Kidney (tissue), 14 donors: ENCODE results near the gene INTS1. TPM values are rescaled to one million over a fixed set of nuclear protein-coding genes. Genes with fewer than 3 reads are reported as not detected.

ENCODE experiments used
- DNase-seq, 5 donors: peaks; one replicate each; pipeline ENCODE4 v3.0.0-alpha.2; 2013 to 2020
- FAIRE-seq: peaks from 2 replicates; lab custom pipeline; 2012; peaks lifted over from hg19 to GRCh38; lab: Jason Lieb, UNC
- H3K27ac ChIP-seq, 2 donors: one replicate each; pipeline ENCODE4 v1.7.0; 2013; ENCODE audit warnings: low read depth in 2 of 2, low read length in 2 of 2, inconsistent platforms in 1 of 2
- H3K27me3 ChIP-seq: one replicate; pipeline ENCODE4 v1.7.1; 2013; ENCODE audit warnings: low read length, inconsistent platforms; ENCODE audit not compliant: control insufficient read depth, insufficient read depth
- H3K36me3 ChIP-seq, 3 donors: one replicate each; pipeline versions ENCODE4 v1.7.0 to v1.7.1; 2013; ENCODE audit warnings: low read length in 3 of 3, control low read depth in 1 of 3, inconsistent platforms in 1 of 3; ENCODE audit not compliant: insufficient read depth in 3 of 3, control insufficient read depth in 2 of 3
- H3K4me1 ChIP-seq, 3 donors: one replicate each; pipeline versions ENCODE4 v1.7.0 to v1.7.1; 2013; ENCODE audit warnings: low read length in 3 of 3, inconsistent platforms in 1 of 3, low read depth in 1 of 3; ENCODE audit not compliant: control insufficient read depth in 2 of 3, insufficient read depth in 2 of 3
- H3K4me3 ChIP-seq, 3 donors: one replicate each; pipeline versions ENCODE4 v1.7.0 to v1.8.1; 2013; ENCODE audit warnings: low read length in 3 of 3, control low read depth in 1 of 3, inconsistent platforms in 1 of 3
- H3K9ac ChIP-seq, 3 donors: one replicate each; pipeline versions ENCODE4 v1.7.0 to v1.7.1; 2013; ENCODE audit warnings: low read length in 3 of 3, control low read depth in 1 of 3, inconsistent platforms in 1 of 3
- H3K9me3 ChIP-seq, 3 donors: one replicate each; pipeline versions ENCODE4 v1.7.0 to v1.7.1; 2013; ENCODE audit warnings: low read length in 3 of 3, control low read depth in 1 of 3, inconsistent platforms in 1 of 3; ENCODE audit not compliant: control insufficient read depth in 2 of 3, insufficient read depth in 1 of 3
- CTCF ChIP-seq: IDR thresholded peaks from 3 replicates; pipeline ENCODE4 v1.5.1; 2012; ENCODE audit warnings: mild to moderate bottlenecking, moderate library complexity, borderline replicate concordance; ENCODE audit not compliant: insufficient read depth; ENCODE audit errors: extremely low read depth
- intact Hi-C: fragments of 100-400 bp; cut with DNase I; formaldehyde crosslinking; loops from one replicate; pipeline ENCODE4 v1.11.1; 2022
- polyA plus RNA-seq: library from polyadenylated mRNA; stranded (reverse); fragments of 350-450 nt; fragmentation: Illumina TruSeq; extraction: RNeasy Lipid Tissue Mini Kit (QIAGEN cat#74804); gene quantifications from one replicate; pipeline ENCODE4 v1.2.3, GENCODE V29; 2014; ENCODE audit warnings: low read depth, low replicate concordance; ENCODE audit not compliant: insufficient read depth
- total RNA-seq: library from RNA; stranded (reverse); fragmentation: NEBNext Ultra II Directional; extraction: Animal tissue kit (Norgen Biotek cat#: 25700); gene quantifications from one replicate; pipeline ENCODE4 v1.2.1, GENCODE V29; 2021
- donor health status: control.
- donor health status: control.
- donor health status: control.
- donor health status: control.
- donor health status: control.
- donor health status: DM: yes; HTN: yes; CAD: no.
- donor health status: Normal renal cell carcinoma (clear cell type).

Gene INTS1
- total and polyA plus RNA-seq, 2 donors from 2014 or later: 62.8 to 91.3 TPM

GRCh38 chr7:1486571-1486970 lies 17.6 kb downstream of the INTS1 start:
- no peaks in the 10 kb centered on the region for H3K27me3 ChIP-seq
- intact Hi-C loops: no loop called here
- no peak for TF ChIP-seq CTCF
- H3K36me3 ChIP-seq: peaks cover 0 to 28% (median 8%) of the 10 kb centered on the region in 3 donors
- H3K4me3 ChIP-seq: no peak overlapping the region
- no peaks in the 10 kb centered on the region for H3K4me1 ChIP-seq
- no peak overlapping the region for H3K27ac ChIP-seq
- H3K9ac ChIP-seq: no peak overlapping the region
- no peaks in the 10 kb centered on the region for H3K9me3 ChIP-seq
- DNase-seq: no peak
- no peak for FAIRE-seq

GRCh38 chr7:1485156-1485555 lies 19.0 kb downstream of the INTS1 start:
- H3K4me1 ChIP-seq: no peaks in the 10 kb centered on the region
- H3K9me3 ChIP-seq: no peaks in the 10 kb centered on the region
- intact Hi-C loops: no loop called here
- no peak for DNase-seq
- no peaks in the 10 kb centered on the region for H3K27me3 ChIP-seq
- H3K4me3 ChIP-seq: no peak overlapping the region
- no peak for FAIRE-seq
- H3K9ac ChIP-seq: no peak overlapping the region
- H3K27ac ChIP-seq: no peak overlapping the region
- H3K36me3 ChIP-seq: peaks cover 0 to 26% (median 3%) of the 10 kb centered on the region in 3 donors
- TF ChIP-seq CTCF: no peak

GRCh38 chr7:1484569-1484968 lies 19.6 kb downstream of the INTS1 start:
- H3K4me3 ChIP-seq: no peak overlapping the region
- H3K9ac ChIP-seq: no peak overlapping the region
- no peak for FAIRE-seq
- TF ChIP-seq CTCF: no peak
- no peak for DNase-seq
- H3K27ac ChIP-seq: no peak overlapping the region
- peaks cover 0 to 26% (median 0%) of the 10 kb centered on the region in 3 donors for H3K36me3 ChIP-seq
- no peaks in the 10 kb centered on the region for H3K9me3 ChIP-seq
- intact Hi-C loops: no loop called here
- no peaks in the 10 kb centered on the region for H3K27me3 ChIP-seq
- no peaks in the 10 kb centered on the region for H3K4me1 ChIP-seq
